HG03520 (cell line): ENCODE data around the gene C10orf71.

Experiments used
- ATAC-seq: cut with Tn5 transposase; IDR thresholded peaks from one replicate; pipeline ENCODE4 v1.9.1; 2021; ENCODE audit warnings: mild to moderate bottlenecking, moderate library complexity; ENCODE audit not compliant: unreplicated experiment

Gene C10orf71, protein sequence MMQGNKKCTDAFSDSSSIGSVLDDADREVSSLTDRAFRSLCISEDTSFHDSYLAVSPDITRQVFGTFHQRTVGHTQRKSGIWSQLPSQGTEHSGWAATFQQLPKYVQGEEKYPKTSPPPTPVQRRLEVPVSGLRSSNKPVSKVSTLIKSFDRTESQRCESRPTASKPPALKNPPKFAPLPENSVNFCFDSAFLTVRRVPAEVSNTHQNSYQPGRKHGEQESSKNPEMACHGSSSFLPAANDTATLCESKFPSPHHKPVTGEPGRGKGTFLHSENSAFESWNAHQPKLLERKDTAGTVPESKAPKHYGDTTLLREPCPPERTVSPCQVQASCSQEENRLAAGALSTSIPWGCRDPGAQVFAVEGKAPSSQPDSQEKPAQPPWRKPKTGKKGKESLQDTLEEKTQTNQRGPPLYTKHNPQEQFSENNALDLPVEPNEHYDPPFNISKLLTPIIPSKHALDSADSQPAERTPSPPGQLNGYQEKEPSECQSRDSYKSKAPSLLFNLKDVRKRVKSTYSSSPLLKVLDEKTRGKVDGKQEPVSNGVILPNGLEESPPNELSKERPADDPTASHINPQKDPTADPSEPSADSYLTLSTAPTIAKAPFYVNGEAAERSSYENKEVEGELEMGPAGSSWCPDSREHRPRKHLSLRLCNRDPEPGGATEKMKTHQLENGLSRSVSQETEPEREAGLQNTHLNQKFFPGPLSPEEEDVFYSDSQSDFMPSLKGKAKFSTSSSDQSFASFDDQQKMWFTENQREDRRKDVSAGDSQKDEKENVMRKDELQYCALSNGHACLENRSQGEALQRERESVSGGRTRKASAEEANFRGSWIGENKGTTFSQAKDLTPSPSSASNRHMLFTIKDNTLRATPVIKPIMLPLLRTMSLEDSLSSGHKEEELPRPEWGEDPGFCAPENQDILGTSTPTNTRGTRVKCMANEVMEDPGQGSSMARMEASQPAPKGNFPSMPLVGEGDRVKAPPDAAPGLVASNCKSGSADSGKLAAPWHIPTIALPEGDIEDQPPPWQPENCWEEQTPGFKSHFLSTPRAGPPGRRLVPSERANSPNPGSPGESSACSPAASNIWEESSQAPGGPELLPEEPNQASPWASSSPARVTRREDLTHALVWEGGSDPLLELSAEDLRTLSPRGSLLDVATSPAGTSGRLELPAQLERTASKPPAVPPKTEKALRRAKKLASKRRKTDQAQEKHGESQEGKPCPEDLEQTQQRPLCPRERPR (N-terminal part only)

DNA sequence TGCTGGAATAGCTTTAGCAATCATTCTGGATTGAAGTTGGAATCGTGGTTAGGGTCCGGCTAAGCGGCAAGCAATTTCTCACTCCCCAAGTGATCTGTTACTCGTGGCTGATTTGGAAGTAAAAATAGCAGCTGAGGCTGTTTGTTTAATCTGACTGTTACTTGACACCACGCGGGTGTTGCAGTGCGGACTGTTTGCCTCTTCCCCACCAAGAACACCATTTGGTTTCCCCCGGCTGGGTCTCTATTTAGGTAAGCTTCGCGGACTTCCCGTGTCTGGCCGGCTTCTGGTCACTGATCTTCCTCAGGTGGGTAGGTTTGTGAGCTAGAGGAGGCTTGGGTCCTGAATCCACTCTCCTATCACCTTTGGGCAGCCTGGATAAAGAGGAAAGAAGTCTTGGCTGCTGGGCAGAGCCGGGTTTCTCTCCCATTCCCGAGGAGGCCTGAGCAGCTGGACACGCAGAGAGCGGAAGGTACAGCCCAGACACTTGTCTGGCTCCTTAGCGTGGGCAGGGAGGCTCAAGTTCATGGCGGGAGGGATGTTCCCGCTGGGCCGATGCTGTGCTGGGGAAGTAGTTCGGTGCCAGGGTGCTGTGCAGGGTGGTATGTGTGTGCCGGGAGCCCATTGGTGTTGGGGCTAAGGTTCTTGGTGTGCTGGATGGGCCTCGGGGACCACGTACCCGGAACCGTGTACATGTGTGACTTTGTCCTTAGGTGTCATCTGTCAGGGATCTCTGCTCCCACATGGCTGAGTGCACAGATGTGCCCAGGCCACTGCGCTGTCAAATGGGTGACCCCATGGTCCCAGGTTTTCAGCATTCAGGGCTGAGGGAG is at the start of gene C10orf71:
TSS of gene C10orf71 (plus strand) at position 188 of the 833 bp plus-strand sequence. CDS start 23,376 bp downstream, outside the sequence.
- ATAC-seq, result no peak

DNA sequence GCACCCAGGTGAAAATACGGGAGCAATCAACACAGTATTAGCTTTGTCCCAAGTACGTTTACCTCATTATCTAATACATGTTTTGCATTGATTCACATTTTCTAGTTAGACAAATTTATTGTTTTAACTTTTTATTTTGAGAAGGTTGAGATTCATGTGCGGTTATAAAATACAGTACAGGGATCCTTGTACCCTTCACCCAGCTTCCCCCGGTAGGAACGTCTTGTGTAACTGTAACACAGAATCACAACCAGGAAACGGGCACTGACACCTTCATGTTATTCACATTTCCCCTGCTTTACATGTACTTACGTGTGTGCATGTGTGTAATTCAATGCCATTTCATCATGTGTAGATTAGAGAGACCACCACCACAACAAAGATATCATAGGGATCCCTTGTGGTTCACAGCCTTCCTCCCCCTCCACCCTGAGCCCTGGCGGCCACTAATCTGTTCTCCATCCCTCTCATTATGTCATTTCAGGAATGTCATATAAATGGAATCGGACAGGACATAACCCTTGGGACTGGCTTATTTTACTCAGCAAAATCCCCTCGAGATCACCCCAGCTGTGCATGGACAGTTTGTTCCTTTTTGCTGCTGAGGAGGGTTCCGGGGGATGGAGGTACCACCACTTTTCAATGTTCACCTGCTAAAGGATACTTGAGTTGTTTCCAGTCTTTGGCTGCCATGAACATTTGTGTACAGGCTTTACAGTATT is 46.5 kb upstream of the C10orf71 start:
- ATAC-seq, result no peak

DNA sequence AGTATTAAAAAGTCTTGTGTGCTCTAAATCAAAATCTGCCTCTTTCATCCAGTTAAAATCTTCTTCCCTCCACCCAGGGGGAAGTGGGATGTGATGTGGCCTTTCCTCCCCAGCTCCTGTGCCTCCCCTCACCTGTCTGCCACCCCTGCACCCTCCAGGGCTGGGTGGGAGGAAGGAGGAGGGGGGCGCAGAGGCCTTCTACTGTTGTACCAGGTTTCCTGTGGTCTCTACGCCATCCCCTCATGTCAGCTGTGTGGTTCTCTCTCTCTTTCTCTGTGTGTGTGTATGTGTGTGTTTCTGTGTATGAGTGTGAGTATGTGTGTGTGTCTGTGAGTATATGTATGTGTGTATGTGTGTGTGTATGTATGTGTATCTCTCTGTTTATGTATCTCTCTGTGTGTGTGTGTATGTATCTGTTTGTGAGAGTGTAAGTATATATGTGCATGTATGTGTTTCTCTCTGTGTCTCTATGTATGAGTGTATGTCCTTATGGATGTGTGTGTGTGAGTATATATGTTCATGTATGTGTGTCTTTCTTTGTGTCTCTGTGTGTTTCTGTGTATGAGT is 45.5 kb upstream of the C10orf71 start:
- ATAC-seq, result no peak

DNA sequence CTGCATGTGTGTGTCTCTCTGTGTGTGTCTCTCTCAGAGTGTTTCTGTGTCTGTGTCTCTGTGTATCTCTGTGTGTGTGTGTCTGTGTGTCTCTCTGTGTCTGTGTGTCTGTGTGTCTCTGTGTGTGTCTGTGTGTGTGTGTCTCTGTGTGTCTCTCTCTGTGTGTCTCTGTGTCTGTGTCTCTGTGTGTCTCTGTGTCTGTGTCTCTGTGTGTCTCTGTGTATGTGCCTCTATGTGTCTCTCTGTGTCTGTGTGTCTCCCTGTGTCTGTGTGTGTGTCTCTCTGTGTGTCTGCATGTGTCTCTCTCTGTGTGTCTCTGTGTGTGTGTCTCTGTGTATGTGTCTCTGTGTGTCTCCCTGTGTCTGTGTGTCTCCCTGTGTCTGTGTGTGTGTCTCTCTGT is 44.8 kb upstream of the C10orf71 start:
- ATAC-seq, result no peak

DNA sequence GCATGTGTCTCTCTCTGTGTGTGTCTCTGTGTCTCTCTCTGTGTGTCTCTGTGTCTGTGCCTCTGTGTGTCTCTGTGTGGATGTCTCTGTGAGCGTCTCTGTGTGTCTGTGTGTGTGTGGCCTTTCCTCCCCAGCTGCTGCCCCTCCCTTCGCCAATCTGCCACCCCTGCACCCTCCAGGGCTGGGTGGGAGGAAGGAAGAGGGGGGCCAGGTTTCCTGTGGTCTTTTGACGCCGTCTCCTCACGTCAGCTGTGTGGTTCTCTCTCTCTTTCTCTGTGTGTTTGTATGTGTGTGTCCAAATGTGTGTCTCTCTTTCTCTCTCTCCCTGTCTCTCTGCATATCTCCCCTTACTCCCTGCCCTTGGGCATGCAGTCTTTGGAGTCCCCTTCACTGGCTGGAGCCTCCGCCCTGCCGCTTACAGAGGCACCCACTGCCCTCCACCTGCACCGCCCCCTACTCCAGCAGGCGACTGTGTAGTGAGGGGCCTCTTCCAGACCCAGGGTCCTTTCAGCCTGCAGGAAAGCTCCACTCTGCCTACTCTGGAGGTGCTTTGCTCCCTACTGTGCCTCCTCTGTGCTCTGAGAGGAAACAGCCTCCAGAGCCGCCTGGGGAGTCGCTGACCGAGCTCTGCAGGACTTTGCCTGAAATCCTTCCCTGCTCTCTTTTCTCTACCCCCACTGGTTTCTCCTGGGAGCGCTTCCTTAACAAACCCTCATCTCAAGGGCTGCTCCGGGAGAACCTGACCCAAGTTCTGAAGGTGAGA is 44.2 kb upstream of the C10orf71 start:
- no peak for ATAC-seq

DNA sequence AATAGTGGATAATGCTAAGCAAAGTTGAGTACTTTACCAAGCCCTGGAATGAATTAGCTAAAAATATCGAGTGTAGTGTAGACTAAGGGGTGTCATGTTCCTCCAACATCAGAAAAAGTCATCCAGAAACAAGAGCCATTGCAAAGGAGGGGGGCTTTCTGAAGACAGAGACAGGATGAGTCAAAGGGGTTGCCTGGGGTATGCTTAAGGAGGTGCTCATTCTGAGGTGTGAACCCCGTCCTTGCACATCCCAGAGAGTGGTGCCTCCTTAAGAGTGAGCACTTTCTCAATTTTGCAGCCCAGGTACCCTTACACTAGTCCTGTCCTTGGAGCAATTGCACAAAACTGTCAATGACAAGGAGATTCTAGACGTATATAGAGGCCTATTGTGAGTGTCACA is 43.1 kb upstream of the C10orf71 start:
- no peak for ATAC-seq

DNA sequence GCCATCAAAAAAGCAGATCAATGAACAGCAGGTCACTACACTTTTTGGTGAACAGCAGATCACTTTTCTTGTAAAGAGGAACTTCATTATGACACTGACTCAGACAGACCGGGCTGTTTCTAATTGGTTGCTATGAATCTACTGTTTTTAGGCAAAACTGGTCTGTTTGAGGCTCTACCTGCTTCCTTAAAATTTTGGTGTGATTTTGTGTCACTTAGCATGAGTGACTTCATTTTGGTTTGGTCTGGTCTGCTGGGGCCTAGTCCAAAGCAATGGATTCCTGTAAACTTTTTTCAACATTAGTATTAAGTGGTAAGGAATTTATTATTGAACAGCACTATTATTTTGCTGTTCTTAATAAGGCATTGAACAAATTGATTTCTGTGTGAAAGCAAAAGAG is 41.8 kb upstream of the C10orf71 start:
- ATAC-seq, result no peak

DNA sequence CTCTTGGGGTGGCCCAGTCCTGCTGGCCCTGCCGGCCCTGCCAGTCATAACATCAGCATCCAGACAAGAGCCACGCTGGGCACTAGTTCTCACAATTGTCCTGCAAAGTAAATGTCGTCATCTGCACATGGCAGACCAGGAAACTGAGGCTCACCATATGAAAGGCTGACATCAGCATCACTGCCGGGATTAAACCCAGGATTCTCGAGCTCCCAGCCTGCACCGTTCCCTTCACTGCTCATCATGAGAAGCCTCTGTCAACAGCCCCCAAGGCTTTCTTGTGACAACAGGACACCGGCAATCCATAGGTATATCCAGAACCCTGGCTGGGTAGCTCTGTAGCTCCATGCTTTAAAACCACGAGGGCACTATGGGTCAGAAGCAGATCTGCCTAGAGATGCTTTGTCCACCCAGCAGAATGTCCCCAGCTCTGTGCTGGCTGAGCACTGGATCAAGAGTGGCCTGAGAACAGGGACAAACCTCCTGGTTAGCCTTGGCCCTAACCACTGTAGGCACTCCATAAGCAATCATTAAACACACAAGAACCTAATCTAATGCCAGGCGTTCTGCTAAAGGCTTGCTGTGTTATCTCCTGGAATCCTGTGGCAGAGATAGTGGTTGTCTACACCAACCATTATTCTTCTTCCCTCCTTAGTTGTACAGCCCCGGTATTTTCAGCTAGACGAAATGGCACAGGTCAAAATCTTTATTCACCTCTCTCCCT is 41.2 kb upstream of the C10orf71 start:
- ATAC-seq, result no peak

DNA sequence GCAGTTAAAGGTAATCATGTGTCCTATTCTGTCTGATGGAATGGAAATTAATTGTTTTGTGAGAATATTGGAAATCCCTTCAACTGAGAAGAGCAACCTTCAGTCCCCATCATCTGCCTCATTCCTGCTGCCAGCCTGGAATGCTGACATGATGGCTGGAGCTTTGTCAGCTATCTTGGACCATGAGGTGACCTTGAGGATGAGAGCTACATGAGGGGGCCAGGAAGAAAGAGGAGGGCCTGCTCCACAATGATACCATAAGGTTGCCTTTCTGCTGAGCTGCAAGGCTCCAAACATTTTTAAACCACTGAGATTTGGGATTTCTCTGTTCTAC is 40.7 kb upstream of the C10orf71 start:
- no peak for ATAC-seq

DNA sequence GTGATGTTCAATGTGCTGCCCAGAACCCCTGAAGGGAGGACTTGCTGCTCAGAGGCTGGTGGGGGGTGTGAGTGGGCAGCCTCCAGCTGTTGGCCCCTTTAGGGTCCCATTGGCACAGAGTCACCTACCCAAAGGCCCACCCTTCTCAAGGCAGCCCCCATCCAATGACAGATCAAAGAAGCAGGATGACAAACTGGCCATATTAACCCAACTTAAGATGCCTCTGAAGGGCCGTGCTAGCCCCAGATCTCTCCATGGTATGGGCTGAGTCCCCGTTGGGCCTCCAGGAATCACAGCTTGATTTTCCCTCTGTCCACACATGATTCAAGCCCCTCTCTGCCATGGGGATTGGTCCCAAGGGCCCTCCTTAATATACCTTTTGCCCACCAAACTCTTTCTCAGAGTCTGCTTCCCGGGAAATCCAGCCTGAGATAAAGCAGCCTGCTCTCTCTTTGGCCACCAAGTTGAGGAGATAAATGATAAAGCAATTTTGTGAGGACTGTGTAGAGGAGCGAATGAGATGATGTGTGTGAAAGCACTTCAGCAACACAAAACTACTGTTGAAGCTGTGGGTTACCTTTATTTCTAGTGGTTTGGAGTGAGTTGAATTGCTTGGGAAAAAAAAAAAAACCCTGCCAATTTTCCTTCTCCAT is 38.2 kb upstream of the C10orf71 start:
- no peak for ATAC-seq

DNA sequence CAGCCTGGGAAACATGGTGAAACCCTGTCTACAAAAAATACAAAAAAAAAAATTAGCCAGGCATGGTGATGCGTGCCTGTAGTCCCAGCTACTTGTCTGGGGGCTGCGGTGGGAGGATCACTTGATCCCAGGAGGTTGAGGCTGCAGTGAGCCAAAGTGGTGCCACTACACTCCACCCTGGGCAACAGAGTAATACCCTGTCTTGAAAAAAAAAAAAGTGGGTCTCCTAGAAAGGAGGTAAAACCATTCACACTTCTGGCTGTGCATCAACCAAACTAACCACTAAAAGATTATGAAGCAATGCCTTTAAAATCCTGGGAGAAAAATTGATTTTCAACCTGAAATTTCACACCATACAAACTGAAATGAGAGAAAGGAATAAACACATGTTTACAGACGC is 35.4 kb upstream of the C10orf71 start:
- no peak for ATAC-seq

DNA sequence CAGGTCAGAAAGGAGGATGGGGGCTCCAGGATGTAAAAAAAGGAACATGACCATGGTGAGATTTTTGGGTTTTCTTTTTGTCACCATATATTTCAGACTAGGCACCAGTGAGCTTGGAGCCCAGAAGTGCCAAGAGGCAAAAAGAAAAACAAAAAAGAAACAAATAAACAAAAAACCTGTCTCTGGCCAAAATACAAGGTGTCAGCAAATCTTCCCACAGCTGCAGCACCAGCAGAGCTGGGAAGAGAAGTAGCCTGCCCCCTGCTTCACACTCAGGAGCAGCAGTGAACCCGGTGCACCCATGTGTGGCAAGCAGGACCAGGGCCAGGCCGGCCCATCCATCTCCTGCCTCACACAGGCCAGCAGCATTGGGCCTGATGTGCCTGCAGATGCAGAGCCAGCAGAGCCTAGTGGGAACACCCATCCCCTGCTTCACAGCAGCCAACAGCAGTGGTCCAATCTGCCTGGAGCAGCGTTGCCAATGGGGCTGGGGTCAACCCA is 34.7 kb upstream of the C10orf71 start:
- ATAC-seq, result no peak

DNA sequence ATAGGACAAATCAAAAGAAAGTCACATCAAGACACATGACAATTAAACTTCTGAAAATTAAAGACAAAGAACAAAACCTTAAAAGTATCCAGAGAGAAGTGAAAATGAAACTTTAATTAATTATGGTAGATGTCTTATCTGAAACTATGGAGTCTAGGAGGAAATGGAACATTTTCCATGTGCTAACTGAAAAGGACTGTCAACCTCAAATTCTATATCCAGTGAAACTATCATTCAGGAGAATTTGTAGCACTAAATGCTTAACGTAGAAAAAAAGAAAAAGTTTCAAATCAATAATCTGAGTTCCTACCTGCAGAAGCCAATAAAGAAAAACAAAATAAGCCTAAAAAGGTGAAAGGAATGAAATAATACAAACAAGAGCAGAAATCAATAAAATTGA is 33.1 kb upstream of the C10orf71 start:
- no peak for ATAC-seq

DNA sequence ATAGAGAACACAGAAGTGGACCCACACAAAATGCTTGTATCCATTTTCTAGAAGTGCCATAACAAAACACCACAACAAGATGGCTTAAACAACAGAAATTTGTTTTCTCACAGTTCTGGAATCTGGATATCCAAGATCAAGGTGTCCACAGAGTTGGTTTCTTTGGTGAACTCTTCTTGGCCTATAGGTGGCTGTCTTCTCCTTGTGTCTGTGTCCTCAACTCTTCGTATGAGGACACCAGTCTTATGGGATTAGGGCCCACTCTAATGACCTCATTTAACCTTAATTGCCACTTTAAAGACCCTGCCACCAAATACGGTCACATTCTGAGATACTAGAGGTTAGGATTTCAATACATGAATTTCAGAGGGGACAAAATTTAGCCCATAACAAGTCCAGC is 30.8 kb upstream of the C10orf71 start:
- ATAC-seq, result no peak

DNA sequence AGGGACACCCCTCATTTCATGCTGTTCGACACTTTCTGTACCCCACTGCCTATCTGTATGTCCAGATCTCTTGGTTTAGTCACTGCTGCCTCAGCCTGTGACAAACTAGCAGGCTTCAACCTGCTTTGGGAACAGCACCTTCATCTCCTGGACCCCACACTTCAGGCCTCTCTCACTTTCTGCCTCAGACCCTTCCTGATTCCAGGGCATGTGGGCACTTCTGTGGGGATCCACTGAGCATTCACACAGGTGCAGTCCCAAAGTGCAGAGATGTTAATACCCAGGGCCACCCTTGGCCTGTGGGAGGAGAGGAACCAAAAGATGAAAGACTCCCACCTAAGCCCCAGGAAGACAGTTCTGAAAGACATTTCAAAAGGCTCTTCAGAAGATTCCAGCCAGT is 29.4 kb upstream of the C10orf71 start:
- ATAC-seq, result no peak

DNA sequence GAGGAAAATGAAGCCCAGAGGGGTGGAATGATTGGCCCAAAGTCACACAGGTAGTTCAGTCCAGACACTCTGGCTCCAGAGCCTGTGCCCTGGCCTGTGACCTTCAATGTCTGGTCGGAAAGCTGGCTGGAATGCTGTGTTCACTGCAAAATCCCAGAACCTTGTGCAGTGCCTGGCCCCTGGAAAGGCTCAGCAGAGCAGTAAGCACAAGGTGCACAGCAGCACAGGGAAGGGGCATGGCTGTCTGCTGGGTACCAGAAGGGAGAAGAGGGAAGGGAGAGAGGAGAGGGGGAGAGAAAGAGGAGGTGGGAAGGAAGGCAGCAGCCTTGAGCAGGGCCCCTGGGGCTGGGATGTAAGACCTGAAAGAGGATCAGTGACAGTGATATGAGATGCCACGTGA is 28.4 kb upstream of the C10orf71 start:
- ATAC-seq, result no peak

DNA sequence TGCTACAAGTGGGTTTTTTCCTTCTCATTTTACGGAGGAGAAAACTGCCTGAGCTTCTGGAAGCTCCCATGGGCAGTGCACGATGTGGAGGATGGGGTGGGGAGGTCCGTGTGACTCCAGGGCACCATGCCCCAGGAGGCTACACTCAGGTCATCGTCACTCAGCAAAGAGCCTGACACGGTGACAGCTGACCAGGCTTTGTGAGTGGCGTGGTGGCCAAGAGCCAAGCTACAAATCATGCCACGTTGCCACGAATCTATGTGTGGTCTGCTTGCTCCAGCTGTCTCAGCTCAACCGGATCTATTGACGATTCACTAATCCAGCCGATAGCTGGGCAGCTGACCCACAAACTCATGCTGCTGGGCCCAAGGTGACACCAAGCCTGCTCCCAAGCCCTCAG is 27.6 kb upstream of the C10orf71 start:
- no peak for ATAC-seq
